Measurements from ENCODE around the gene ADGRF3.

GRCh38 chr2:26295511-26295910, 51.1 kb downstream of the ADGRF3 start:
- TF ChIP-seq EZH2 (IDR thresholded peaks at IDR 0.05) (no peak), CTCF (IDR thresholded peaks at IDR 0.05) (no peak)
